HepG2 (cell line): ENCODE measurements around the gene CCDC77. TPM values are rescaled to one million over a fixed set of nuclear protein-coding genes. Genes with fewer than 3 reads are reported as not detected.
A peak's percentile ranks its signal among the peaks of the same experiment; 100 is the strongest.

Experiments
- CREB1 ChIP-seq, 2 experiments: fragments of 450-650 bp in 1 of 2; IDR thresholded peaks; 2 replicates each; pipeline ENCODE4 v1.6.1; 2016 to 2017; ENCODE audit warnings: control low read depth in 1 of 2, mild to moderate bottlenecking in 1 of 2, missing compliant biosample characterization in 1 of 2, missing genetic modification characterization in 1 of 2
- FOXA3 ChIP-seq: IDR thresholded peaks from 2 replicates; pipeline ENCODE4 v1.6.1; 2016; ENCODE audit warnings: missing genetic modification reagents, missing compliant biosample characterization
- HOXA9 ChIP-seq: sonication (generic); formaldehyde crosslinking; IDR thresholded peaks from 2 replicates; pipeline ENCODE4 v1.8.1; 2022; ENCODE audit warnings: missing genetic modification reagents, mild to moderate bottlenecking, moderate library complexity, borderline replicate concordance
- KLF13 ChIP-seq: sonication (generic); formaldehyde crosslinking; IDR thresholded peaks from 2 replicates; pipeline ENCODE4 v1.4.0; 2020; ENCODE audit warnings: mild to moderate bottlenecking, missing genetic modification reagents
- MED13 ChIP-seq: sonication (generic); formaldehyde crosslinking; IDR thresholded peaks from 2 replicates; pipeline ENCODE4 v1.5.0; 2020; ENCODE audit warnings: missing genetic modification reagents
- NR2C2 ChIP-seq: sonication (generic); formaldehyde crosslinking; IDR thresholded peaks from 2 replicates; pipeline ENCODE4 v1.4.0; 2020; ENCODE audit warnings: missing genetic modification reagents, mild to moderate bottlenecking, moderate library complexity, borderline replicate concordance
- ZNF121 ChIP-seq: sonication (generic); formaldehyde crosslinking; IDR thresholded peaks from 2 replicates; pipeline ENCODE4 v1.5.0; 2020; ENCODE audit warnings: mild to moderate bottlenecking, missing genetic modification reagents
- ZNF143 ChIP-seq: sonication (generic); formaldehyde crosslinking; IDR thresholded peaks from 2 replicates; pipeline ENCODE4 v1.4.0; 2020; ENCODE audit warnings: missing genetic modification reagents
- ZNF292 ChIP-seq: sonication (generic); formaldehyde crosslinking; IDR thresholded peaks from 2 replicates; pipeline ENCODE4 v1.8.1; 2022; ENCODE audit warnings: mild to moderate bottlenecking, low read depth, missing genetic modification reagents, borderline replicate concordance
- ZNF709 ChIP-seq: sonication (generic); formaldehyde crosslinking; IDR thresholded peaks from 2 replicates; pipeline ENCODE4 v1.5.0; 2020; ENCODE audit warnings: mild to moderate bottlenecking, missing genetic modification reagents
- ZNF775 ChIP-seq: sonication (generic); formaldehyde crosslinking; IDR thresholded peaks from 2 replicates; pipeline ENCODE4 v1.4.0; 2020; ENCODE audit warnings: missing genetic modification reagents, mild to moderate bottlenecking, moderate library complexity, borderline replicate concordance
- polyA plus RNA-seq, 8 experiments: library from polyadenylated mRNA; depleted of rRNA in 3 of 8; stranded (reverse) in 7 of 8; unstranded in 1 of 8; fragments of >200 nt; fragmentation: Illumina TruSeq in 4 of 8; extraction: Trizol in 4 of 8; gene quantifications; 2 replicates each; pipeline versions ENCODE4 v1.2.1 to v1.2.3, GENCODE V29; 2011 to 2016; ENCODE audit warnings: low read depth in 4 of 8, missing spikeins in 1 of 8, mixed read lengths in 1 of 8; ENCODE audit not compliant: insufficient read depth in 1 of 8
- total RNA-seq, 5 experiments: library from RNA; depleted of rRNA; stranded (reverse); fragments of >200 nt; fragmentation: Illumina TruSeq; extraction: Trizol; gene quantifications; 2 replicates each; pipeline ENCODE4 v1.2.3, GENCODE V29; 2016; ENCODE audit warnings: low read depth in 1 of 5
- TF ChIP-seq, protein P1 (sequence below): sonication (generic); formaldehyde crosslinking; IDR thresholded peaks from one replicate; pipeline ENCODE4 v1.5.1; 2020; ENCODE audit warnings: mild to moderate bottlenecking, missing genetic modification reagents; ENCODE audit errors: not compliant biosample characterization
- TF ChIP-seq, protein P2 (sequence below): sonication (generic); formaldehyde crosslinking; IDR thresholded peaks from 2 replicates; pipeline ENCODE4 v1.5.0; 2020; ENCODE audit warnings: mild to moderate bottlenecking, missing genetic modification reagents, moderate library complexity
- TF ChIP-seq, protein P3 (sequence below): sonication (generic); formaldehyde crosslinking; conservative IDR thresholded peaks from 2 replicates; pipeline ENCODE4 v1.4.0; 2020; ENCODE audit warnings: missing genetic modification reagents
- TF ChIP-seq, protein P4 (sequence below): sonication (generic); formaldehyde crosslinking; IDR thresholded peaks from 2 replicates; pipeline ENCODE4 v1.9.0; 2021; ENCODE audit warnings: missing genetic modification reagents, mild to moderate bottlenecking, borderline replicate concordance

The CCDC77 gene
- total and polyA plus RNA-seq, 2 of the 13 experiments (the other 11 are each of a cell fraction or from before 2014, with no cell fraction given), result 6.4 to 16.4 TPM

DNA sequence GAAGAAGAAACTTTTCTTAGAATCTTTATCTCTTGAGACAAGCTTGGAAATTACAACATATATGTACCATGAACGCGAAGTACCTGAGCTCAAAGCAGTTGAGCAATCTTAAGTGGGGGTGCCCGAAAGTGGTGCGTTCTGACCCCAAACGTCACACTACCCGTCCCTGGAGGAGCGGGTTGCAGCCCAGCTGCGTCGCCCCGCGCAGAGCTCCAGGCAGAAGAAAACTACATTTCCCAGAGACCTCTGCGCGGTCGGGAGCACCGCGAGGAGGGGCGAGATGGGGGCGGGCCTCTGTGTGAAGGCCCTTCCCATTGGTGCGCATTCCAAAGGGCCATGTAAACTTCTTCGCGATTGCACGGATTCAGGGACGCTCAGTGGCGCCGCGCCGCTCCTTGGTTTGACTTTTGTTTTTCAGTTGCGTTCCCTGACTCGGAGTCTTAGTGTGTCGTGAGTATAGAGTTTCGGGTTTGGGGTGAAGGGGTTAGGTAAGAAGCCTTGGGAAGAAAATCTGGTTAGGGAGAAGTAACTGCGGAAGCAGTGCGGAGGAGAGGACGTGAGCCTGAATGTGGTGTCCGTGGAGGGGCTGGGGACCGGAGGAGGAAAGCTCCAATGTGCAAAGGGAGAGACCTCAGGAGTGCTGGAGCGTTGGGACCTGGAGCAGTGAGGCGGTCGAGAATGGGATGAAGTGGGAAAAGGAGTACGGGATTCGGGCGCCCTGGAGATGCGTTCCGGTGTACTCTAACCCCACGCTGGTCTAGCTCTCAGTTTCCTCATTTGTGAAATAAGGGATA is at the start of gene CCDC77 (continued):
- TF ChIP-seq, protein P1, sequence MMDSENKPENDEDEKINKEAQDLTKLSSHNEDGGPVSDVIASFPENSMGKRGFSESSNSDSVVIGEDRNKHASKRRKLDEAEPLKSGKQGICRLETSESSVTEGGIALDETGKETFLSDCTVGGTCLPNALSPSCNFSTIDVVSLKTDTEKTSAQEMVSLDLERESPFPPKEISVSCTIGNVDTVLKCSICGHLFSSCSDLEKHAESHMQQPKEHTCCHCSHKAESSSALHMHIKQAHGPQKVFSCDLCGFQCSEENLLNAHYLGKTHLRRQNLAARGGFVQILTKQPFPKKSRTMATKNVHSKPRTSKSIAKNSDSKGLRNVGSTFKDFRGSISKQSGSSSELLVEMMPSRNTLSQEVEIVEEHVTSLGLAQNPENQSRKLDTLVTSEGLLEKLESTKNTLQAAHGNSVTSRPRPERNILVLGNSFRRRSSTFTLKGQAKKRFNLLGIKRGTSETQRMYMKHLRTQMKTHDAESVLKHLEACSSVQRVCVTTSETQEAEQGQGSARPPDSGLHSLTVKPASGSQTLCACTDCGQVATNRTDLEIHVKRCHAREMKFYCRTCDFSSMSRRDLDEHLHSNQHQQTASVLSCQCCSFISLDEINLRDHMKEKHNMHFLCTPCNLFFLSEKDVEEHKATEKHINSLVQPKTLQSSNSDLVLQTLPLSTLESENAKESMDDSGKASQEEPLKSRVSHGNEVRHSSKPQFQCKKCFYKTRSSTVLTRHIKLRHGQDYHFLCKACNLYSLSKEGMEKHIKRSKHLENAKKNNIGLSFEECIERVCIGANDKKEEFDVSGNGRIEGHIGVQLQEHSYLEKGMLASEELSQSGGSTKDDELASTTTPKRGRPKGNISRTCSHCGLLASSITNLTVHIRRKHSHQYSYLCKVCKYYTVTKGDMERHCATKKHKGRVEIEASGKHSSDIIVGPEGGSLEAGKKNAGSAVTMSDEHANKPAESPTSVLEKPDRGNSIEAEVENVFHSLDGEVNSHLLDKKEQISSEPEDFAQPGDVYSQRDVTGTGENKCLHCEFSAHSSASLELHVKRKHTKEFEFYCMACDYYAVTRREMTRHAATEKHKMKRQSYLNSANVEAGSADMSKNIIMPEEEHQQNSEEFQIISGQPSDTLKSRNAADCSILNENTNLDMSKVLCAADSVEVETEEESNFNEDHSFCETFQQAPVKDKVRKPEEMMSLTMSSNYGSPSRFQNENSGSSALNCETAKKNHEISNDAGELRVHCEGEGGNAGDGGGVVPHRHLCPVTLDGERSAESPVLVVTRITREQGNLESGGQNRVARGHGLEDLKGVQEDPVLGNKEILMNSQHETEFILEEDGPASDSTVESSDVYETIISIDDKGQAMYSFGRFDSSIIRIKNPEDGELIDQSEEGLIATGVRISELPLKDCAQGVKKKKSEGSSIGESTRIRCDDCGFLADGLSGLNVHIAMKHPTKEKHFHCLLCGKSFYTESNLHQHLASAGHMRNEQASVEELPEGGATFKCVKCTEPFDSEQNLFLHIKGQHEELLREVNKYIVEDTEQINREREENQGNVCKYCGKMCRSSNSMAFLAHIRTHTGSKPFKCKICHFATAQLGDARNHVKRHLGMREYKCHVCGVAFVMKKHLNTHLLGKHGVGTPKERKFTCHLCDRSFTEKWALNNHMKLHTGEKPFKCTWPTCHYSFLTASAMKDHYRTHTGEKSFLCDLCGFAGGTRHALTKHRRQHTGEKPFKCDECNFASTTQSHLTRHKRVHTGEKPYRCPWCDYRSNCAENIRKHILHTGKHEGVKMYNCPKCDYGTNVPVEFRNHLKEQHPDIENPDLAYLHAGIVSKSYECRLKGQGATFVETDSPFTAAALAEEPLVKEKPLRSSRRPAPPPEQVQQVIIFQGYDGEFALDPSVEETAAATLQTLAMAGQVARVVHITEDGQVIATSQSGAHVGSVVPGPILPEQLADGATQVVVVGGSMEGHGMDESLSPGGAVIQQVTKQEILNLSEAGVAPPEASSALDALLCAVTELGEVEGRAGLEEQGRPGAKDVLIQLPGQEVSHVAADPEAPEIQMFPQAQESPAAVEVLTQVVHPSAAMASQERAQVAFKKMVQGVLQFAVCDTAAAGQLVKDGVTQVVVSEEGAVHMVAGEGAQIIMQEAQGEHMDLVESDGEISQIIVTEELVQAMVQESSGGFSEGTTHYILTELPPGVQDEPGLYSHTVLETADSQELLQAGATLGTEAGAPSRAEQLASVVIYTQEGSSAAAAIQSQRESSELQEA (CRISPR knock-in tag), result no peak
- no peak for TF ChIP-seq MED13 (CRISPR knock-in tag)
- TF ChIP-seq KLF13 (CRISPR knock-in tag), result no peak
- no peak for TF ChIP-seq ZNF292 (CRISPR knock-in tag)
- peak; percentile 98 for TF ChIP-seq ZNF143 (CRISPR knock-in tag)
- peak; percentile 65 for TF ChIP-seq FOXA3 (CRISPR knock-in tag)
- no peak for TF ChIP-seq HOXA9
- TF ChIP-seq, protein P2, sequence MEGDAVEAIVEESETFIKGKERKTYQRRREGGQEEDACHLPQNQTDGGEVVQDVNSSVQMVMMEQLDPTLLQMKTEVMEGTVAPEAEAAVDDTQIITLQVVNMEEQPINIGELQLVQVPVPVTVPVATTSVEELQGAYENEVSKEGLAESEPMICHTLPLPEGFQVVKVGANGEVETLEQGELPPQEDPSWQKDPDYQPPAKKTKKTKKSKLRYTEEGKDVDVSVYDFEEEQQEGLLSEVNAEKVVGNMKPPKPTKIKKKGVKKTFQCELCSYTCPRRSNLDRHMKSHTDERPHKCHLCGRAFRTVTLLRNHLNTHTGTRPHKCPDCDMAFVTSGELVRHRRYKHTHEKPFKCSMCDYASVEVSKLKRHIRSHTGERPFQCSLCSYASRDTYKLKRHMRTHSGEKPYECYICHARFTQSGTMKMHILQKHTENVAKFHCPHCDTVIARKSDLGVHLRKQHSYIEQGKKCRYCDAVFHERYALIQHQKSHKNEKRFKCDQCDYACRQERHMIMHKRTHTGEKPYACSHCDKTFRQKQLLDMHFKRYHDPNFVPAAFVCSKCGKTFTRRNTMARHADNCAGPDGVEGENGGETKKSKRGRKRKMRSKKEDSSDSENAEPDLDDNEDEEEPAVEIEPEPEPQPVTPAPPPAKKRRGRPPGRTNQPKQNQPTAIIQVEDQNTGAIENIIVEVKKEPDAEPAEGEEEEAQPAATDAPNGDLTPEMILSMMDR, result peak; percentile 59
- no peak for TF ChIP-seq ZNF121
- TF ChIP-seq, protein P3, sequence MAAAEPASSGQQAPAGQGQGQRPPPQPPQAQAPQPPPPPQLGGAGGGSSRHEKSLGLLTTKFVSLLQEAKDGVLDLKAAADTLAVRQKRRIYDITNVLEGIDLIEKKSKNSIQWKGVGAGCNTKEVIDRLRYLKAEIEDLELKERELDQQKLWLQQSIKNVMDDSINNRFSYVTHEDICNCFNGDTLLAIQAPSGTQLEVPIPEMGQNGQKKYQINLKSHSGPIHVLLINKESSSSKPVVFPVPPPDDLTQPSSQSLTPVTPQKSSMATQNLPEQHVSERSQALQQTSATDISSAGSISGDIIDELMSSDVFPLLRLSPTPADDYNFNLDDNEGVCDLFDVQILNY, result peak; percentile 90
- TF ChIP-seq, protein P4, sequence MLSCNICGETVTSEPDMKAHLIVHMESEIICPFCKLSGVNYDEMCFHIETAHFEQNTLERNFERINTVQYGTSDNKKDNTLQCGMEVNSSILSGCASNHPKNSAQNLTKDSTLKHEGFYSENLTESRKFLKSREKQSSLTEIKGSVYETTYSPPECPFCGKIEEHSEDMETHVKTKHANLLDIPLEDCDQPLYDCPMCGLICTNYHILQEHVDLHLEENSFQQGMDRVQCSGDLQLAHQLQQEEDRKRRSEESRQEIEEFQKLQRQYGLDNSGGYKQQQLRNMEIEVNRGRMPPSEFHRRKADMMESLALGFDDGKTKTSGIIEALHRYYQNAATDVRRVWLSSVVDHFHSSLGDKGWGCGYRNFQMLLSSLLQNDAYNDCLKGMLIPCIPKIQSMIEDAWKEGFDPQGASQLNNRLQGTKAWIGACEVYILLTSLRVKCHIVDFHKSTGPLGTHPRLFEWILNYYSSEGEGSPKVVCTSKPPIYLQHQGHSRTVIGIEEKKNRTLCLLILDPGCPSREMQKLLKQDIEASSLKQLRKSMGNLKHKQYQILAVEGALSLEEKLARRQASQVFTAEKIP (CRISPR knock-in tag), result no peak
- peak; percentile 89 for TF ChIP-seq NR2C2 (CRISPR knock-in tag)
- peak; percentile 61; the same call in 1 of the 2 replicates for TF ChIP-seq ZNF709 (CRISPR knock-in tag)
- TF ChIP-seq CREB1 (IDR thresholded peaks at IDR 0.05), result peak; percentile 83
- TF ChIP-seq CREB1 (CRISPR knock-in tag; IDR thresholded peaks at IDR 0.05), result peak; percentile 92
- no peak for TF ChIP-seq ZNF775
